ENCODE data around the gene BTBD16.

BTBD16 gene

DNA sequence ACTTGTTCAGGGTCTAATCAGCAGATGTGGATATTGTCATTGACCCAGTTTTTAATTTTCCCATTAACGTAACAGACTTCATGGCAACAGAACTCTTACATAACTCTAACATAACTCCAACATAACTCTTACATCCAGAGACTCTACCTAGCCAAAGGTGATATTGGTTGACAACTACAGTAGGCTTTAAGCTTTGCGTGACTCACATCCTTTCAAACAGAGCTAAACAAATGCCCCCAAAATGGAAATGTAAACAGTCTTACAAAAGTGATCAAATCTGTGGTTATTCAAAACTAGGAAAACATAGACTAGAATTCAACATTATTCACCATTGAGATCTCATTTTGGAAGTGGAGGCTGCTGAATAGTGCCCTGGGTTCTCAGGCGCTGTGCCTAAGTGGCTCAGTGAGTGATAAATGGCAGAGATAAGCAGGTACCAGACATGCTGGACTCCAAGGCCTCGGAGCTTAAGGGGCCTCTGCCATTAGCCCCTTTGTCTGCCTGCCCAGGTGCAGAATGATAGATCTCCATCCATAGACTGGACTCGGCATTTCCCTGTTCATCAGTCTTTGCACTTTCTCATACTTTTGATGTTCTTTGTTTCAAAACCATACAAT lies 34.3 kb upstream of the BTBD16 start:
- no peak overlapping the region for H3K4me3 ChIP-seq (ENCODE audit: low read depth in 1 of 2, low read length in 1 of 2)
- H3K27ac ChIP-seq, result no peak overlapping the region
- H3K27me3 ChIP-seq, result no peaks in the 10 kb centered on the region
- TF ChIP-seq, protein P1, sequence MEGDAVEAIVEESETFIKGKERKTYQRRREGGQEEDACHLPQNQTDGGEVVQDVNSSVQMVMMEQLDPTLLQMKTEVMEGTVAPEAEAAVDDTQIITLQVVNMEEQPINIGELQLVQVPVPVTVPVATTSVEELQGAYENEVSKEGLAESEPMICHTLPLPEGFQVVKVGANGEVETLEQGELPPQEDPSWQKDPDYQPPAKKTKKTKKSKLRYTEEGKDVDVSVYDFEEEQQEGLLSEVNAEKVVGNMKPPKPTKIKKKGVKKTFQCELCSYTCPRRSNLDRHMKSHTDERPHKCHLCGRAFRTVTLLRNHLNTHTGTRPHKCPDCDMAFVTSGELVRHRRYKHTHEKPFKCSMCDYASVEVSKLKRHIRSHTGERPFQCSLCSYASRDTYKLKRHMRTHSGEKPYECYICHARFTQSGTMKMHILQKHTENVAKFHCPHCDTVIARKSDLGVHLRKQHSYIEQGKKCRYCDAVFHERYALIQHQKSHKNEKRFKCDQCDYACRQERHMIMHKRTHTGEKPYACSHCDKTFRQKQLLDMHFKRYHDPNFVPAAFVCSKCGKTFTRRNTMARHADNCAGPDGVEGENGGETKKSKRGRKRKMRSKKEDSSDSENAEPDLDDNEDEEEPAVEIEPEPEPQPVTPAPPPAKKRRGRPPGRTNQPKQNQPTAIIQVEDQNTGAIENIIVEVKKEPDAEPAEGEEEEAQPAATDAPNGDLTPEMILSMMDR (IDR thresholded peaks at IDR 0.05), result no peak
- no peaks in the 10 kb centered on the region for H3K4me1 ChIP-seq (ENCODE audit: control insufficient read depth in 1 of 2, insufficient read depth in 1 of 2, low read depth in 1 of 2, low read length in 1 of 2)
- H3K36me3 ChIP-seq, result no peaks in the 10 kb centered on the region
- no peaks in the 10 kb centered on the region for H3K9me3 ChIP-seq

DNA sequence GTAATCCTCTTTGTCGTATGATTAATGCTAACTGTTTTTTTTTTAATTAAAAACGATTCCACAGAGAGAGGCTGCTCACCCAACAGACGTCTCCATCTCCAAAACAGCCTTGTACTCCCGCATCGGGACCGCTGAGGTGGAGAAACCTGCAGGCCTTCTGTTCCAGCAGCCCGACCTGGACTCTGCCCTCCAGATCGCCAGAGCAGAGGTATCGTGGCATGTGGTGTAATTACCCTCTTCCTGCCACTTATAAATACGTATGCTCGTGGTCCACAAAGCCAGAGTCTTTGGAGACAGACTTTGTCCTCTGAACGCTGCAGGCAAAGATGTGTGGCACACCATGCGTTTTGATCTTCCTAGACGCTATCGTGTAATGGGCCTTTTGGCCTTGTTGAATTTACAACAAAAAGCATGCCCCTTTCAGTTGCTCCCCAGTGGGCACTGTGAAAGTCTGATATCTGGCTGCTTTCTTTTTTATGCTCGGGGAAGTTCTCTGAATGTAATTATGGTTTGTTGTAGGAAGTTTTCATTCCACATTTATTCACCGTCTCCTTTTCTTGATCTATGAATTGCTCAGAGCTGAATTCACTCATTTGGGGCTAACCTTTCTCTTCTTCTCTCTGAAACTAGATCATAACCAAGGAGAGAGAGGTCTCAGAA lies 33.6 kb upstream of the BTBD16 start:
- Histone ChIP-seq H3K27me3 (no peaks in the 10 kb centered on the region), H3K4me1 (ENCODE audit: control insufficient read depth in 1 of 2, insufficient read depth in 1 of 2, low read depth in 1 of 2, low read length in 1 of 2) (no peaks in the 10 kb centered on the region), H3K36me3 (no peaks in the 10 kb centered on the region), H3K9me3 (no peaks in the 10 kb centered on the region), H3K4me3 (ENCODE audit: low read depth in 1 of 2, low read length in 1 of 2) (no peak overlapping the region), H3K27ac (no peak overlapping the region)
- TF ChIP-seq, protein P1 (IDR thresholded peaks at IDR 0.05), result no peak

DNA sequence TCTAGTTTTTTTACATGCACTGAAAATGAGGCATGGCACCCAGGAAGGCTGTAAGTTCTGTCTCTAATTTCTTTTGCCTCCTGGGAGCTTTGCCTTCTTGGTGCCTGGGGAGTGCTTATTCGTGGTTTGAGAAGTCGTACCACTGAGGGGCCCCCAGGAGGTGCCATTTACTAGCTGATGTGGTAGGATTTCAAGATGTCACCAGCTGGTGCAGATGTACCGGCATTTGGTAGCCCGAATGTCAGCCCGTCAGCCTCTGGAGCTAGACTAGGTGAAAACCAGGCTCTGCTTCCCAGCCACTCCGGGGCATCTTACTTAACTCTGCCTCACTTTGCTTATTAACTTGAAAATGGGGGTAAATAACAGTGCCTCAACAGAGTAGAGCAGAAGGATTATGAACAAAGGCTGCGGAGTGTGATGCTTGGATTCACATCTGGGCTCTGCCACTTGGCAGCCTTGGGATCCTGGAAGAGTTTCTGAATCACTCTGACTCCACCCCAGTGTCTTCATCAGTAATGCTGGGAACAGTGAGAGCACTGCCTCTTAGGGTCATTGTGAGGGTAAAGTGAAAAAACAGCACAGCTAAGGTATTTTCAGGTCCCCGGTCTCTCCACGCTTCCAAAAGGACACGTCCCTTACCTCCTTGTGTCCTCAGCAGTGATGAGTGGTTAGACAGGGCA lies 31.4 kb upstream of the BTBD16 start:
- TF ChIP-seq, protein P1 (IDR thresholded peaks at IDR 0.05), result no peak
- Histone ChIP-seq H3K27ac (no peak overlapping the region), H3K9me3 (no peaks in the 10 kb centered on the region), H3K36me3 (no peaks in the 10 kb centered on the region), H3K27me3 (peaks cover 1% of the 10 kb centered on the region), H3K4me1 (ENCODE audit: control insufficient read depth in 1 of 2, insufficient read depth in 1 of 2, low read depth in 1 of 2, low read length in 1 of 2) (no peaks in the 10 kb centered on the region), H3K4me3 (ENCODE audit: low read depth in 1 of 2, low read length in 1 of 2) (no peak overlapping the region)

DNA sequence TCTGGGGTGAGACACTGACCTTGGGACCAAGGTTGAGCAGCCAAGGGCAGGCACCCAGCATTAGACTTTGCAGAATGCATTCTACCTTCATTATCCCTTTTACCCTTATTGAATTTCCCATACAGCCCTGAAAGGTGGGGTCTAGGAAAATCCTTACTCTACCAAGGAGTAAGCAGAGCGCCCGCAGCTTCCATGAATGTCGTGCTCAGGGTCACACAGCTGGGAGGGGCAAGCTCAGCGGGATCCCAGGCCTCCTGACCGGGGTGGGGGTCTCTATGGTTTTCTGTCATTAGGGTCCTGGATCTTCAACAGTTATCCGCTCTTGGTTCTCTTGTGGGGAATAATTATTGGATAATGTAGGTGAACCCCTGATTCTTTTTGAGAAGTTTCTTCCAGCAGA lies 30.7 kb upstream of the BTBD16 start:
- no peaks in the 10 kb centered on the region for H3K36me3 ChIP-seq
- no peak overlapping the region for H3K27ac ChIP-seq
- H3K9me3 ChIP-seq, result no peaks in the 10 kb centered on the region
- H3K4me1 ChIP-seq (ENCODE audit: control insufficient read depth in 1 of 2, insufficient read depth in 1 of 2, low read depth in 1 of 2, low read length in 1 of 2), result no peaks in the 10 kb centered on the region
- TF ChIP-seq, protein P1 (IDR thresholded peaks at IDR 0.05), result no peak
- no peak overlapping the region for H3K4me3 ChIP-seq (ENCODE audit: low read depth in 1 of 2, low read length in 1 of 2)
- peaks cover 8% of the 10 kb centered on the region for H3K27me3 ChIP-seq

DNA sequence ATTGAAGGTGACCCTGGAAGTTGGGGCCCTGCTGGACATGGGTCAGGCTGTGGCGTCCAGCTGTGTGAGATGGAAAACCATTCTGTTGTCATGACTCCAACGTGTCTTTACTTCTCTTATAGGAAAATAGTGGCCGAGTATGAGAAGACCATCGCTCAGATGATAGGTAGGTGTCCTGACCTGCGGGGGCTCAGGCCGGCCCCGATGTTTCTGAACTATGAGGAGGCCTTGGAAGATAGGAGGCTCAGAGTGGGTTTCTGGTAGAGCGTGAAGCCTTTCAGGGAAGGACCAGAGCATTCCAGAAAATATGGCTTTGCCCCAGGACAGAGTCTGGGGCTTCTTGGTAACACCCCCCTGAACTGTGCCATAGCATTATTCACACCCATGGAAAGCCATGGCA lies 29.3 kb upstream of the BTBD16 start:
- no peaks in the 10 kb centered on the region for H3K36me3 ChIP-seq
- H3K4me1 ChIP-seq (ENCODE audit: control insufficient read depth in 1 of 2, insufficient read depth in 1 of 2, low read depth in 1 of 2, low read length in 1 of 2), result no peaks in the 10 kb centered on the region
- peaks cover 10% of the 10 kb centered on the region for H3K27me3 ChIP-seq

More for the DNA sequence above, 29.3 kb upstream of the BTBD16 start:
- TF ChIP-seq, protein P1 (IDR thresholded peaks at IDR 0.05), result no peak
- no peak overlapping the region for H3K4me3 ChIP-seq (ENCODE audit: low read depth in 1 of 2, low read length in 1 of 2)
- no peak overlapping the region for H3K27ac ChIP-seq
- H3K9me3 ChIP-seq, result no peaks in the 10 kb centered on the region
